HuH-7.5 (cell line): ENCODE data around the gene ALX3.
A peak's percentile ranks its signal among the peaks of the same experiment; 100 is the strongest.

Experiments
- DNase-seq: peaks from one replicate; pipeline ENCODE4 v3.0.0; 2011; ENCODE audit warnings: low spot score

Gene ALX3

GRCh38 chr1:110070671-110071242 lies at the start of gene ALX3:
Gene ALX3, minus strand, starts transcription at chr1:110070672. Its CDS starts 60 bp downstream, at chr1:110070612.
- DNase-seq = no peak

GRCh38 chr1:110119843-110120242 lies 49.4 kb upstream of the ALX3 start:
- DNase-seq = no peak

GRCh38 chr1:110118636-110119396 lies 48.3 kb upstream of the ALX3 start:
- DNase-seq = no peak

GRCh38 chr1:110114784-110115183 lies 44.3 kb upstream of the ALX3 start:
- DNase-seq = no peak

- DNase-seq = no peak
Observed at GRCh38 chr1:110114173-110114572, 43.7 kb upstream of the ALX3 start.

GRCh38 chr1:110113551-110113950 lies 43.1 kb upstream of the ALX3 start:
- no peak for DNase-seq

- no peak for DNase-seq
Observed at GRCh38 chr1:110112656-110113055, 42.2 kb upstream of the ALX3 start.

GRCh38 chr1:110112143-110112542 lies 41.7 kb upstream of the ALX3 start, which contains the start of gene UBL4B:
Gene UBL4B, plus strand, starts transcription at chr1:110112443. Its CDS starts 92 bp downstream, at chr1:110112535.
- DNase-seq = no peak

- no peak for DNase-seq
Observed at GRCh38 chr1:110111081-110111480, 40.6 kb upstream of the ALX3 start.

- DNase-seq = no peak
Observed at GRCh38 chr1:110107867-110108469, 37.5 kb upstream of the ALX3 start.

GRCh38 chr1:110106013-110106941 lies 35.8 kb upstream of the ALX3 start:
- peak; percentile 85 for DNase-seq

GRCh38 chr1:110102081-110102480 lies 31.6 kb upstream of the ALX3 start:
- no peak for DNase-seq

- DNase-seq = no peak
Observed at GRCh38 chr1:110100335-110100734, 29.9 kb upstream of the ALX3 start.

- DNase-seq = no peak
Observed at GRCh38 chr1:110098222-110099026, 28.0 kb upstream of the ALX3 start.

- no peak for DNase-seq
Observed at GRCh38 chr1:110097507-110098221, 27.2 kb upstream of the ALX3 start.

- DNase-seq = no peak
Observed at GRCh38 chr1:110094931-110095654, 24.6 kb upstream of the ALX3 start.

GRCh38 chr1:110092991-110093390 lies 22.5 kb upstream of the ALX3 start:
- DNase-seq = no peak

GRCh38 chr1:110091791-110092190 lies 21.3 kb upstream of the ALX3 start:
- no peak for DNase-seq

- no peak for DNase-seq
Observed at GRCh38 chr1:110091381-110091780, 20.9 kb upstream of the ALX3 start.
